HEK293 (cell line): ENCODE measurements around the gene CYP51A1.
"Not testable (repeated sequence)": the region's sequence is repeated elsewhere in the genome, so short reads cannot be mapped to it uniquely, and the experiment has no call there.

ENCODE experiments used
- CTCF ChIA-PET: fragments of 350-600 bp; formaldehyde crosslinking; extraction: SDS; loops from one replicate; lab custom pipeline; 2021; ENCODE audit warnings: antibody characterized with exemption; lab: Yijun Ruan, JAX
- POLR2A ChIA-PET: fragments of 300-600 bp; formaldehyde crosslinking; extraction: SDS; loops from one replicate; lab custom pipeline; 2020; ENCODE audit warnings: antibody characterized with exemption, inconsistent platforms; lab: Yijun Ruan, JAX
- H3K27ac ChIP-seq: fragments of 200-500 bp; sonication (Bioruptor generic); 2 replicates; pipeline ENCODE4 v1.5.1; 2014; ENCODE audit warnings: low read depth, low read length, control low read depth, inconsistent platforms; ENCODE audit errors: extremely low read depth
- H3K36me3 ChIP-seq, 2 experiments: fragments of 200-500 bp in 1 of 2; sonication (Bioruptor generic) in 1 of 2; 1 replicate in 1 of 2; 2 replicates in 1 of 2; pipeline ENCODE4 v1.5.1; 2014 to 2017; ENCODE audit warnings: inconsistent platforms in 2 of 2, low read length in 2 of 2; ENCODE audit not compliant: control insufficient read depth in 2 of 2, insufficient read depth in 1 of 2
- H3K4me1 ChIP-seq: fragments of 200-500 bp; sonication (Bioruptor generic); 2 replicates; pipeline ENCODE4 v1.5.1; 2014; ENCODE audit warnings: mild to moderate bottlenecking, low read length, inconsistent platforms; ENCODE audit not compliant: control insufficient read depth, insufficient read depth
- H3K4me3 ChIP-seq: 2 replicates; pipeline ENCODE4 v1.5.1; 2011; ENCODE audit warnings: low read depth, mild to moderate bottlenecking, control low read depth, low read length, moderate library complexity
- H3K9me3 ChIP-seq: fragments of 200-500 bp; sonication (Bioruptor generic); 2 replicates; pipeline ENCODE4 v1.5.1; 2014; ENCODE audit warnings: low read depth, low read length, inconsistent platforms; ENCODE audit not compliant: control insufficient read depth, insufficient read depth
- EGR2 ChIP-seq: fragments of 450-650 bp; formaldehyde crosslinking; IDR thresholded peaks from 2 replicates; pipeline ENCODE4 v1.5.1; 2016; ENCODE audit warnings: low read depth, missing biosample characterization, missing genetic modification characterization
- GLIS1 ChIP-seq: fragments of 450-650 bp; formaldehyde crosslinking; IDR thresholded peaks from 2 replicates; pipeline ENCODE4 v1.5.1; 2016; ENCODE audit warnings: missing biosample characterization, missing genetic modification characterization
- GLIS2 ChIP-seq: fragments of 450-650 bp; formaldehyde crosslinking; IDR thresholded peaks from 2 replicates; pipeline ENCODE4 v1.5.1; 2016; ENCODE audit warnings: missing biosample characterization, missing genetic modification characterization
- KLF1 ChIP-seq: fragments of 450-650 bp; formaldehyde crosslinking; IDR thresholded peaks from 2 replicates; pipeline ENCODE4 v1.5.1; 2016; ENCODE audit warnings: missing biosample characterization, missing genetic modification characterization
- KLF10 ChIP-seq: fragments of 450-650 bp; IDR thresholded peaks from 2 replicates; pipeline ENCODE4 v1.5.1; 2018; ENCODE audit warnings: missing biosample characterization, mild to moderate bottlenecking, missing genetic modification characterization
- OSR2 ChIP-seq: fragments of 450-650 bp; formaldehyde crosslinking; IDR thresholded peaks from 2 replicates; pipeline ENCODE4 v1.5.1; 2016; ENCODE audit warnings: missing biosample characterization, missing genetic modification characterization
- OVOL3 ChIP-seq: fragments of 450-650 bp; formaldehyde crosslinking; IDR thresholded peaks from 2 replicates; pipeline ENCODE4 v1.5.1; 2016; ENCODE audit warnings: missing biosample characterization, missing genetic modification characterization
- ZBTB20 ChIP-seq: fragments of 450-650 bp; formaldehyde crosslinking; IDR thresholded peaks from 2 replicates; pipeline ENCODE4 v1.5.1; 2016; ENCODE audit warnings: missing biosample characterization, missing genetic modification characterization
- ZFHX2 ChIP-seq: fragments of 450-650 bp; formaldehyde crosslinking; conservative IDR thresholded peaks from 2 replicates; pipeline ENCODE4 v1.5.1; 2016; ENCODE audit warnings: missing biosample characterization, missing genetic modification characterization
- ZFP3 ChIP-seq: fragments of 450-650 bp; formaldehyde crosslinking; IDR thresholded peaks from 2 replicates; pipeline ENCODE4 v1.5.1; 2016; ENCODE audit warnings: low read depth, missing biosample characterization, missing genetic modification characterization
- ZIC2 ChIP-seq: fragments of 450-650 bp; formaldehyde crosslinking; IDR thresholded peaks from 2 replicates; pipeline ENCODE4 v1.5.1; 2016; ENCODE audit warnings: missing biosample characterization, missing genetic modification characterization
- ZNF121 ChIP-seq: fragments of 450-650 bp; formaldehyde crosslinking; IDR thresholded peaks from 2 replicates; pipeline ENCODE4 v1.5.1; 2016; ENCODE audit warnings: missing biosample characterization, missing genetic modification characterization
- ZNF157 ChIP-seq: fragments of 450-650 bp; formaldehyde crosslinking; IDR thresholded peaks from 2 replicates; pipeline ENCODE4 v1.5.1; 2016; ENCODE audit warnings: missing biosample characterization, missing genetic modification characterization
- ZNF175 ChIP-seq: fragments of 450-650 bp; formaldehyde crosslinking; IDR thresholded peaks from 2 replicates; pipeline ENCODE4 v1.5.1; 2016; ENCODE audit warnings: missing biosample characterization, missing genetic modification characterization
- ZNF266 ChIP-seq: fragments of 450-650 bp; formaldehyde crosslinking; IDR thresholded peaks from 2 replicates; pipeline ENCODE4 v1.5.1; 2016; ENCODE audit warnings: missing biosample characterization, missing genetic modification characterization, low read depth
- ZNF311 ChIP-seq: fragments of 450-650 bp; formaldehyde crosslinking; IDR thresholded peaks from 2 replicates; pipeline ENCODE4 v1.5.1; 2017; ENCODE audit warnings: missing biosample characterization, missing genetic modification characterization, borderline replicate concordance
- ZNF404 ChIP-seq: fragments of 450-650 bp; formaldehyde crosslinking; IDR thresholded peaks from 2 replicates; pipeline ENCODE4 v1.5.1; 2017; ENCODE audit warnings: missing biosample characterization, missing genetic modification characterization
- ZNF426 ChIP-seq: fragments of 450-650 bp; formaldehyde crosslinking; IDR thresholded peaks from 2 replicates; pipeline ENCODE4 v1.5.1; 2017; ENCODE audit warnings: missing biosample characterization, missing genetic modification characterization, mild to moderate bottlenecking, inconsistent platforms, moderate library complexity
- ZNF473 ChIP-seq: fragments of 450-650 bp; formaldehyde crosslinking; IDR thresholded peaks from 2 replicates; pipeline ENCODE4 v1.5.1; 2017; ENCODE audit warnings: missing biosample characterization, missing genetic modification characterization
- ZNF548 ChIP-seq: fragments of 450-650 bp; formaldehyde crosslinking; IDR thresholded peaks from 2 replicates; pipeline ENCODE4 v1.5.1; 2016; ENCODE audit warnings: missing biosample characterization, missing genetic modification characterization
- ZNF701 ChIP-seq: fragments of 450-650 bp; formaldehyde crosslinking; IDR thresholded peaks from 2 replicates; pipeline ENCODE4 v1.5.1; 2016; ENCODE audit warnings: missing biosample characterization, missing genetic modification characterization
- ZNF830 ChIP-seq: fragments of 450-650 bp; IDR thresholded peaks from 2 replicates; pipeline ENCODE4 v1.5.0; 2018; ENCODE audit warnings: missing biosample characterization, missing genetic modification characterization, low read depth, mild to moderate bottlenecking, moderate library complexity
- ZSCAN23 ChIP-seq: fragments of 450-650 bp; formaldehyde crosslinking; IDR thresholded peaks from 2 replicates; pipeline ENCODE4 v1.5.1; 2016; ENCODE audit warnings: missing biosample characterization, missing genetic modification characterization
- TF ChIP-seq, protein P1 (sequence below): fragments of 450-650 bp; formaldehyde crosslinking; IDR thresholded peaks from 2 replicates; pipeline ENCODE4 v1.5.1; 2016; ENCODE audit warnings: missing biosample characterization, missing genetic modification characterization
- TF ChIP-seq, protein P2 (sequence below): fragments of 450-650 bp; formaldehyde crosslinking; IDR thresholded peaks from 2 replicates; pipeline ENCODE4 v1.5.1; 2017; ENCODE audit warnings: missing biosample characterization, missing genetic modification characterization
- TF ChIP-seq, protein P3 (sequence below): sonication (generic); formaldehyde crosslinking; IDR thresholded peaks from 2 replicates; pipeline ENCODE4 v1.8.1; 2022; ENCODE audit warnings: mild to moderate bottlenecking, moderate library complexity, missing genetic modification reagents

The CYP51A1 gene

DNA sequence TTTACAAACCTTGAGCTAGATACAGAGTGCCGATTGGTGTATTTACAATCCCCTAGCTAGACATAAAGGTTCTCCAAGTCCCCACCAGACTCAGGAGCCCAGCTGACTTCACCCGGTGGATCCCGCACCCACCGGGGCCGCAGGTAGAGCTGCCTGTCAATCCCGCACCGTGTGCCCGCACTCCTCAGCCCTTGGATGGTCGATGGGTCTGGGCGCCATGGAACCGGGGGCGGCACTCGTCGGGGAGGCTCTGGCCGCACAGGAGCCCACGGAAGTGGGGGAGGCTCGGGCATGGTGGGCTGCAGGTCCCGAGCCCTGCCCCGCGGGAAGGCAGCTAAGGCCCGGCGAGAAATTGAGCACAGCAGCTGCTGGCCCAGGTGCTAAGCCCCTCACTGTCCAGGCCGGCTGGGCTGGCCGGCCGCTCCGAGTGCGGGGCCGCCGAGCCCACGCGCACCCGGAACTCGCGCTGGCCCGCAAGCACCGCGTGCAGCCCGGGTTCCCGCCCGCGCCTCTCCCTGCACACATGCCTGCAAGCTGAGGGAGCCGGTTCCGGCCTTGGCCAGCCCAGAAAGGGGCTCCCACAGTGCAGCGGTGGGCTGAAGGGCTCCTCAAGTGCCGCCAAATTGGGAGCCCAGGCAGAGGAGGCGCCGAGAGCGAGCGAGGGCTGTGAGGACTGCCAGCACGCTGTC lies 9.1 kb upstream of the CYP51A1 start:
- POLR2A ChIA-PET, H3K9me3 ChIP-seq, H3K4me3 ChIP-seq, H3K4me1 ChIP-seq, H3K36me3 ChIP-seq, H3K27ac ChIP-seq: not testable (repeated sequence)
- CTCF ChIA-PET, result interaction anchor here (1.0 kb wide), 1 partner anchor 314 kb away, joined by 3 read pairs; no protein-coding TSS in a partner anchor

DNA sequence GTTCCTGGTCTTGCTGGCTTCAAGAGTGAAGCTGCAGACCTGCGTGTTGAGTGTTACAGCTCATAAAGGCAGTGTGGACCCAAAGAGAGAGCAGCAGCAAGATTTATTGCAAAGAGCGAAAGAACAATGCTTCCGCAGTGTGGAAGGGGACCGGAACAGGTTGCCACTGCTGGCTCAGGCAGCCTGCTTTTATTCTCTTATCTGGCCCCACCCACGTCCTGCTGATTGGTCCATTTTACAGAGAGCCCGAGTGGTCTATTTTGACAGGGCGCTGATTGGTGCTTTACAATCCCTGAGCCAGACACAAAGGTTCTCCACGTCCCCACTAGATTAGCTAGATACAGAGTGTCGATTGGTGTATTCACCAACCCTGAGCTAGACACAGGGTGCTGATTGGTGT lies 8.5 kb upstream of the CYP51A1 start:
- H3K36me3 ChIP-seq, H3K9me3 ChIP-seq, H3K4me3 ChIP-seq, H3K27ac ChIP-seq, CTCF ChIA-PET, H3K4me1 ChIP-seq, POLR2A ChIA-PET: not testable (repeated sequence)

DNA sequence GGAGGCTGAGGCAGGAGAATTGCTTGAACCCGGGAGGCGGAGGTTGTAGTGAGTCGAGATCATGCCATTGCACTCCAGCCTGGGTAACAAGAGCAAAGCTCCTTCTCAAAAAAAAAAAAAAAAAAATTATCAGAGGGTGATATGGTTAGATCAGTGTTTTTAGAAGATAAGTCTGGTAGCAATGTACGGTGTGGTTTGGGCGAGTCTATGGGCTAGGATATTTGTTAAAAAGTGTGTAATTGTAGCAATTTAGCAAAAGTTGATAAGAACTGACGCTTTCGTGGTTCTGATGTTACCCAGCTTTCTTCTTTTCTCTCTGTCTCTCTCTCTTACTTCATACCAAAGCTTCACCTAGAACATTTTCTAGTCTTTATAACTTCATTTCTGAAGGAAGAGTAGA lies 6.9 kb upstream of the CYP51A1 start:
- CTCF ChIA-PET, result interaction anchor here (0.6 kb wide), 1 partner anchor 101 kb away, joined by 3 read pairs; no protein-coding TSS in a partner anchor
- H3K9me3 ChIP-seq, result no peaks in the 10 kb centered on the region

DNA sequence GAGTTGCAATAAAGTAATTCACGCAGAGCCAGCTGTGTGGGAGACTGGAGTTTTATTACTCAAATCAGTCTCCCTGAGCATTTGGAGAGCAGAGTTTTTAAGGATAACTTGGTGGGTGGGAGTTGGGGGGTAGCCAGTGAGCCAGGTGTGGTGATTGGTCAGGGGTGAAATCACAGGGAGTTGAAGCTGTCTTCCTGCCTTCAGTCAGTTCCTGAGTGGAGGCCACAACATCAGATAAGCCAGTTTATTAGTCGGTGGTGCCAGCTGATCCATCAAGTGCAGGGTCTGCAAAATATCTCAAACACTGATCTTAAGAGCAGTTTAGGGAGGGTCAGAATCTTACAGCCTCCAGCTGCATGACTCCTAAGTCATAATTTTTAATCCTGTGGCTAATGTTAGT lies 3.3 kb upstream of the CYP51A1 start:
- Histone ChIP-seq H3K36me3 (no peaks in the 10 kb centered on the region), H3K9me3 (no peaks in the 10 kb centered on the region), H3K4me1 (no peaks in the 10 kb centered on the region; the same call in 1 of the 2 replicates), H3K27ac (no peak overlapping the region), H3K4me3 (no peak overlapping the region)
- ChIA-PET POLR2A (no interaction called here), CTCF (interaction anchor here (0.6 kb wide), 1 partner anchor 483 kb away, joined by 3 read pairs; no protein-coding TSS in a partner anchor)
- no peak for TF ChIP-seq ZNF426 (tag by site-specific recombination)
- TF ChIP-seq EGR2 (tag by site-specific recombination), result peak; percentile 80
- TF ChIP-seq GLIS1 (tag by site-specific recombination), result peak; percentile 95
- no peak for TF ChIP-seq ZNF548 (tag by site-specific recombination)
- TF ChIP-seq, protein P1, sequence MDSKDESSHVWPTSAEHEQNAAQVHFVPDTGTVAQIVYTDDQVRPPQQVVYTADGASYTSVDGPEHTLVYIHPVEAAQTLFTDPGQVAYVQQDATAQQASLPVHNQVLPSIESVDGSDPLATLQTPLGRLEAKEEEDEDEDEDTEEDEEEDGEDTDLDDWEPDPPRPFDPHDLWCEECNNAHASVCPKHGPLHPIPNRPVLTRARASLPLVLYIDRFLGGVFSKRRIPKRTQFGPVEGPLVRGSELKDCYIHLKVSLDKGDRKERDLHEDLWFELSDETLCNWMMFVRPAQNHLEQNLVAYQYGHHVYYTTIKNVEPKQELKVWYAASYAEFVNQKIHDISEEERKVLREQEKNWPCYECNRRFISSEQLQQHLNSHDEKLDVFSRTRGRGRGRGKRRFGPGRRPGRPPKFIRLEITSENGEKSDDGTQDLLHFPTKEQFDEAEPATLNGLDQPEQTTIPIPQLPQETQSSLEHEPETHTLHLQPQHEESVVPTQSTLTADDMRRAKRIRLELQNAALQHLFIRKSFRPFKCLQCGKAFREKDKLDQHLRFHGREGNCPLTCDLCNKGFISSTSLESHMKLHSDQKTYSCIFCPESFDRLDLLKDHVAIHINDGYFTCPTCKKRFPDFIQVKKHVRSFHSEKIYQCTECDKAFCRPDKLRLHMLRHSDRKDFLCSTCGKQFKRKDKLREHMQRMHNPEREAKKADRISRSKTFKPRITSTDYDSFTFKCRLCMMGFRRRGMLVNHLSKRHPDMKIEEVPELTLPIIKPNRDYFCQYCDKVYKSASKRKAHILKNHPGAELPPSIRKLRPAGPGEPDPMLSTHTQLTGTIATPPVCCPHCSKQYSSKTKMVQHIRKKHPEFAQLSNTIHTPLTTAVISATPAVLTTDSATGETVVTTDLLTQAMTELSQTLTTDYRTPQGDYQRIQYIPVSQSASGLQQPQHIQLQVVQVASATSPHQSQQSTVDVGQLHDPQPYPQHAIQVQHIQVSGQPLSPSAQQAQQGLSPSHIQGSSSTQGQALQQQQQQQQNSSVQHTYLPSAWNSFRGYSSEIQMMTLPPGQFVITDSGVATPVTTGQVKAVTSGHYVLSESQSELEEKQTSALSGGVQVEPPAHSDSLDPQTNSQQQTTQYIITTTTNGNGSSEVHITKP, result 0 out of 2 replicates have a peak, but pooled peaks have one; percentile 28
- peak; percentile 74 for TF ChIP-seq ZFHX2 (tag by site-specific recombination)
- no peak for TF ChIP-seq KLF10
- TF ChIP-seq, protein P2, sequence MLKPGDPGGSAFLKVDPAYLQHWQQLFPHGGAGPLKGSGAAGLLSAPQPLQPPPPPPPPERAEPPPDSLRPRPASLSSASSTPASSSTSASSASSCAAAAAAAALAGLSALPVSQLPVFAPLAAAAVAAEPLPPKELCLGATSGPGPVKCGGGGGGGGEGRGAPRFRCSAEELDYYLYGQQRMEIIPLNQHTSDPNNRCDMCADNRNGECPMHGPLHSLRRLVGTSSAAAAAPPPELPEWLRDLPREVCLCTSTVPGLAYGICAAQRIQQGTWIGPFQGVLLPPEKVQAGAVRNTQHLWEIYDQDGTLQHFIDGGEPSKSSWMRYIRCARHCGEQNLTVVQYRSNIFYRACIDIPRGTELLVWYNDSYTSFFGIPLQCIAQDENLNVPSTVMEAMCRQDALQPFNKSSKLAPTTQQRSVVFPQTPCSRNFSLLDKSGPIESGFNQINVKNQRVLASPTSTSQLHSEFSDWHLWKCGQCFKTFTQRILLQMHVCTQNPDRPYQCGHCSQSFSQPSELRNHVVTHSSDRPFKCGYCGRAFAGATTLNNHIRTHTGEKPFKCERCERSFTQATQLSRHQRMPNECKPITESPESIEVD (tag by site-specific recombination), result peak; percentile 49; the same call in 1 of the 2 replicates
- peak; percentile 94 for TF ChIP-seq ZIC2 (tag by site-specific recombination)
- TF ChIP-seq GLIS2 (tag by site-specific recombination), result no peak

More for the DNA sequence above, 6.9 kb upstream of the CYP51A1 start:
- no peaks in the 10 kb centered on the region for H3K36me3 ChIP-seq
- POLR2A ChIA-PET, result no interaction called here
- TF ChIP-seq, protein P3, sequence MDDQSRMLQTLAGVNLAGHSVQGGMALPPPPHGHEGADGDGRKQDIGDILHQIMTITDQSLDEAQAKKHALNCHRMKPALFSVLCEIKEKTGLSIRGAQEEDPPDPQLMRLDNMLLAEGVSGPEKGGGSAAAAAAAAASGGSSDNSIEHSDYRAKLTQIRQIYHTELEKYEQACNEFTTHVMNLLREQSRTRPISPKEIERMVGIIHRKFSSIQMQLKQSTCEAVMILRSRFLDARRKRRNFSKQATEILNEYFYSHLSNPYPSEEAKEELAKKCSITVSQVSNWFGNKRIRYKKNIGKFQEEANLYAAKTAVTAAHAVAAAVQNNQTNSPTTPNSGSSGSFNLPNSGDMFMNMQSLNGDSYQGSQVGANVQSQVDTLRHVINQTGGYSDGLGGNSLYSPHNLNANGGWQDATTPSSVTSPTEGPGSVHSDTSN (CRISPR knock-in tag), result no peak
- TF ChIP-seq ZNF266 (tag by site-specific recombination) (no peak), ZNF311 (tag by site-specific recombination) (no peak), ZNF701 (tag by site-specific recombination) (no peak), ZBTB20 (tag by site-specific recombination) (no peak), ZNF830 (no peak), ZFP3 (no peak), KLF1 (no peak), ZNF404 (no peak), OVOL3 (tag by site-specific recombination) (no peak), ZNF175 (tag by site-specific recombination) (no peak), ZSCAN23 (tag by site-specific recombination) (no peak), ZNF157 (tag by site-specific recombination) (no peak), OSR2 (tag by site-specific recombination) (no peak), ZNF473 (tag by site-specific recombination) (no peak), ZNF121 (tag by site-specific recombination) (no peak)
- TF ChIP-seq, all 188 proteins: peak for 0
- Histone ChIP-seq H3K4me3 (no peak overlapping the region), H3K27ac (no peak overlapping the region), H3K4me1 (no peaks in the 10 kb centered on the region)
